Measurements from ENCODE around the gene KDM5B.

Gene KDM5B

GRCh38 chr1:202703191-202703590 lies 105.0 kb downstream of the KDM5B start:
- TF ChIP-seq CTCF (IDR thresholded peaks at IDR 0.05; ENCODE audit: borderline replicate concordance, insufficient read depth, low read depth, low read length): no peak
- H3K4me3 ChIP-seq (ENCODE audit: low read depth, low read length): no peak overlapping the region

GRCh38 chr1:202702088-202702487 lies 106.1 kb downstream of the KDM5B start:
- no peak overlapping the region for H3K4me3 ChIP-seq (ENCODE audit: low read depth, low read length)
- TF ChIP-seq CTCF (IDR thresholded peaks at IDR 0.05; ENCODE audit: borderline replicate concordance, insufficient read depth, low read depth, low read length): no peak

- no peak for TF ChIP-seq CTCF (IDR thresholded peaks at IDR 0.05; ENCODE audit: borderline replicate concordance, insufficient read depth, low read depth, low read length)
- no peak overlapping the region for H3K4me3 ChIP-seq (ENCODE audit: low read depth, low read length)
Observed at GRCh38 chr1:202701200-202701599, 107.0 kb downstream of the KDM5B start.

- no peak overlapping the region for H3K4me3 ChIP-seq (ENCODE audit: low read depth, low read length)
- TF ChIP-seq CTCF (IDR thresholded peaks at IDR 0.05; ENCODE audit: borderline replicate concordance, insufficient read depth, low read depth, low read length): no peak
Observed at GRCh38 chr1:202700061-202700460, 108.2 kb downstream of the KDM5B start.

GRCh38 chr1:202698276-202698675 lies 109.9 kb downstream of the KDM5B start:
- no peak overlapping the region for H3K4me3 ChIP-seq (ENCODE audit: low read depth, low read length)
- no peak for TF ChIP-seq CTCF (IDR thresholded peaks at IDR 0.05; ENCODE audit: borderline replicate concordance, insufficient read depth, low read depth, low read length)

GRCh38 chr1:202697038-202697437 lies 111.2 kb downstream of the KDM5B start:
- no peak for TF ChIP-seq CTCF (IDR thresholded peaks at IDR 0.05; ENCODE audit: borderline replicate concordance, insufficient read depth, low read depth, low read length)
- no peak overlapping the region for H3K4me3 ChIP-seq (ENCODE audit: low read depth, low read length)

- TF ChIP-seq CTCF (IDR thresholded peaks at IDR 0.05; ENCODE audit: borderline replicate concordance, insufficient read depth, low read depth, low read length): no peak
- H3K4me3 ChIP-seq (ENCODE audit: low read depth, low read length): no peak overlapping the region
Observed at GRCh38 chr1:202694314-202694713, 113.9 kb downstream of the KDM5B start.

Data from GM12875 (cell line).